ENCODE results near the gene ATP6V0A4.

The ATP6V0A4 gene

GRCh38 chr7:138662991-138663320, 135.0 kb downstream of the ATP6V0A4 start:
- Histone ChIP-seq H3K27ac (replicated peaks) (no peak overlapping the region), H3K27me3 (ENCODE audit: insufficient read depth, poor library complexity, severe bottlenecking) (no peaks in the 10 kb centered on the region), H3K4me3 (replicated peaks; ENCODE audit: insufficient read depth, low read length) (no peak overlapping the region)
- TF ChIP-seq, protein P1, sequence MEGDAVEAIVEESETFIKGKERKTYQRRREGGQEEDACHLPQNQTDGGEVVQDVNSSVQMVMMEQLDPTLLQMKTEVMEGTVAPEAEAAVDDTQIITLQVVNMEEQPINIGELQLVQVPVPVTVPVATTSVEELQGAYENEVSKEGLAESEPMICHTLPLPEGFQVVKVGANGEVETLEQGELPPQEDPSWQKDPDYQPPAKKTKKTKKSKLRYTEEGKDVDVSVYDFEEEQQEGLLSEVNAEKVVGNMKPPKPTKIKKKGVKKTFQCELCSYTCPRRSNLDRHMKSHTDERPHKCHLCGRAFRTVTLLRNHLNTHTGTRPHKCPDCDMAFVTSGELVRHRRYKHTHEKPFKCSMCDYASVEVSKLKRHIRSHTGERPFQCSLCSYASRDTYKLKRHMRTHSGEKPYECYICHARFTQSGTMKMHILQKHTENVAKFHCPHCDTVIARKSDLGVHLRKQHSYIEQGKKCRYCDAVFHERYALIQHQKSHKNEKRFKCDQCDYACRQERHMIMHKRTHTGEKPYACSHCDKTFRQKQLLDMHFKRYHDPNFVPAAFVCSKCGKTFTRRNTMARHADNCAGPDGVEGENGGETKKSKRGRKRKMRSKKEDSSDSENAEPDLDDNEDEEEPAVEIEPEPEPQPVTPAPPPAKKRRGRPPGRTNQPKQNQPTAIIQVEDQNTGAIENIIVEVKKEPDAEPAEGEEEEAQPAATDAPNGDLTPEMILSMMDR (IDR thresholded peaks at IDR 0.05; ENCODE audit: insufficient read depth, low read length) = no peak
- no peak for TF ChIP-seq REST (IDR thresholded peaks at IDR 0.05; ENCODE audit: insufficient replicate concordance, low read depth)
- TF ChIP-seq POLR2AphosphoS5 (IDR thresholded peaks at IDR 0.05; ENCODE audit: low read depth) = no peak
- no peak for TF ChIP-seq GABPA (IDR thresholded peaks at IDR 0.05; ENCODE audit: low read depth)
- TF ChIP-seq SPI1 (IDR thresholded peaks at IDR 0.05; ENCODE audit: borderline replicate concordance, low read depth) = no peak
- DNase-seq (ENCODE audit: low read depth in 1 of 2, low spot score in 1 of 2) = no peak

- TF ChIP-seq GABPA (IDR thresholded peaks at IDR 0.05; ENCODE audit: low read depth) (no peak), POLR2AphosphoS5 (IDR thresholded peaks at IDR 0.05; ENCODE audit: low read depth) (no peak), SPI1 (IDR thresholded peaks at IDR 0.05; ENCODE audit: borderline replicate concordance, low read depth) (no peak), REST (IDR thresholded peaks at IDR 0.05; ENCODE audit: insufficient replicate concordance, low read depth) (no peak)
- TF ChIP-seq, protein P1 (IDR thresholded peaks at IDR 0.05; ENCODE audit: insufficient read depth, low read length) = no peak
- Histone ChIP-seq H3K4me3 (replicated peaks; ENCODE audit: insufficient read depth, low read length) (no peak overlapping the region), H3K27me3 (ENCODE audit: insufficient read depth, poor library complexity, severe bottlenecking) (no peaks in the 10 kb centered on the region), H3K27ac (replicated peaks) (no peak overlapping the region)
- DNase-seq (ENCODE audit: low read depth in 1 of 2, low spot score in 1 of 2) = no peak
Measured at GRCh38 chr7:138662076-138662990, 135.7 kb downstream of the ATP6V0A4 start.

- TF ChIP-seq SPI1 (IDR thresholded peaks at IDR 0.05; ENCODE audit: borderline replicate concordance, low read depth) = no peak
- H3K4me3 ChIP-seq (replicated peaks; ENCODE audit: insufficient read depth, low read length) = no peak overlapping the region
Measured at GRCh38 chr7:138661069-138661635, 136.8 kb downstream of the ATP6V0A4 start.

GRCh38 chr7:138658889-138659288, 139.1 kb downstream of the ATP6V0A4 start:
- Histone ChIP-seq H3K27ac (replicated peaks) (no peak overlapping the region), H3K4me3 (replicated peaks; ENCODE audit: insufficient read depth, low read length) (no peak overlapping the region), H3K27me3 (ENCODE audit: insufficient read depth, poor library complexity, severe bottlenecking) (no peaks in the 10 kb centered on the region)
- TF ChIP-seq, protein P1 (IDR thresholded peaks at IDR 0.05; ENCODE audit: insufficient read depth, low read length) = no peak
- no peak for DNase-seq (ENCODE audit: low read depth in 1 of 2, low spot score in 1 of 2)

More at GRCh38 chr7:138661069-138661635, 136.8 kb downstream of the ATP6V0A4 start:
- Histone ChIP-seq H3K27ac (replicated peaks) (no peak overlapping the region), H3K27me3 (ENCODE audit: insufficient read depth, poor library complexity, severe bottlenecking) (no peaks in the 10 kb centered on the region)
- no peak for DNase-seq (ENCODE audit: low read depth in 1 of 2, low spot score in 1 of 2)
